Activated CD4-positive, alpha-beta T cell treated with anti-CD3 and anti-CD28 coated beads, Interleukin-2, amount 10 ng/mL, durations not matched to agents 7 days and 5 days (primary cell): ENCODE data around the gene ALPK1. TPM values are rescaled to one million over a fixed set of nuclear protein-coding genes. Genes with fewer than 3 reads are reported as not detected.
"Not testable (repeated sequence)": the region's sequence is repeated elsewhere in the genome, so short reads cannot be mapped to it uniquely, and the experiment has no call there.

ENCODE experiments used
- CTCF ChIA-PET: fragments of 350-600 bp; sonication (Branson Sonifier 250); formaldehyde crosslinking; loops from one replicate; lab custom pipeline; 2021; ENCODE audit warnings: antibody characterized with exemption; lab: Charles Lee
- POLR2A ChIA-PET: fragments of 350-600 bp; sonication (Branson Sonifier 250); formaldehyde crosslinking; loops from one replicate; lab custom pipeline; 2021; ENCODE audit warnings: antibody characterized with exemption; lab: Charles Lee
- DNase-seq: peaks from one replicate; pipeline ENCODE4 v3.0.0-alpha.2; 2020
- H3K27ac Mint-ChIP-seq: one replicate; pipeline ENCODE4 v1.8.0; 2021; ENCODE audit warnings: mild to moderate bottlenecking, moderate library complexity, mixed read lengths
- H3K27me3 Mint-ChIP-seq: one replicate; pipeline ENCODE4 v1.8.0; 2021; ENCODE audit warnings: mixed read lengths
- H3K36me3 Mint-ChIP-seq: one replicate; pipeline ENCODE4 v1.8.0; 2021; ENCODE audit warnings: low read depth, mixed read lengths
- H3K4me1 Mint-ChIP-seq: one replicate; pipeline ENCODE4 v1.8.0; 2021; ENCODE audit warnings: mixed read lengths
- H3K4me3 Mint-ChIP-seq: one replicate; pipeline ENCODE4 v1.8.0; 2021; ENCODE audit warnings: mild to moderate bottlenecking, moderate library complexity, mixed read lengths
- H3K9me3 Mint-ChIP-seq: one replicate; pipeline ENCODE4 v1.8.0; 2021; ENCODE audit warnings: mixed read lengths
- total RNA-seq, 2 experiments: library from RNA; stranded (reverse); gene quantifications; one replicate each; pipeline ENCODE4 v1.2.3, GENCODE V29; 2021

The ALPK1 gene
- total RNA-seq, 2 experiments from 2014 or later, result 17.3 to 18.3 TPM

DNA sequence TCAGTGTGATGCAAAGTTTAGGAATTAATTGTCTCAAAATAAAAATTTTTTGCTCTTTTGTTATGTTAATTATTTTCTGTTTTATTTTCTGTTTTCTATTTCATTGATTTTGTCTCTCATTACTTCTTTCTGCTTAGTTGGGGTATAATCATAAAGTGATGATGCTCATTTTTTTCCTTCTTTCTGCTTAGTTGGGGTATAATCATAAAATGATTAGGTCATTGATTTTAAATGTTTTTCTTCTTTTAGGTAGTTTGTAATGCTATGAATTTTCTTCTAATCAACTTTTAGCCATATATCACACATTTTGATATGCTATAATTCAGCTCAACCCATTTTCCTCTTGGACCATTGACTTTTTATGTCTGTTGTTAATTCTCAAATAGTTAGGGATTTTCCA lies 175.1 kb downstream of the ALPK1 start:
- no peaks in the 10 kb centered on the region for H3K9me3 Mint-ChIP-seq
- DNase-seq, result no peak

DNA sequence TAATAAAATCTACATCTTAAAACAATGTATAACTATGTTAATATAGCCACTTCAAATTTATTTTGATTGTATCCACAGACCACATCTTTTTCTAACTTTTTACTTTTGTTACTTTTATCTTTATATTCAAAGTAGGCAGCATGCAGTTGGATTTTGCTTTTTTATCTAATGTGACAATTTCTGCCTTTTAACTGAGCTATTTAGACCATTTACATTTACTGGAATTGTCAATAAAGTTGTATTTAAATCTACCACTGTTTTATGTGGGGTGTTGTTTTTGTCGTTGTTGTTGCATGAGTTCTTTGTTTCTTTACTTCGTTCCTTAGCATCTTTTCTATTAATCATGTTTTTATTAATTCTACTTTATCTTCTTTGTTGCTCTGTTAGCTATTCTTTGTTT lies 176.8 kb downstream of the ALPK1 start:
- no peaks in the 10 kb centered on the region for H3K36me3 Mint-ChIP-seq
- no peak for DNase-seq
- POLR2A ChIA-PET, result no interaction called here
- H3K27me3 Mint-ChIP-seq, result peaks cover 18% of the 10 kb centered on the region
- no peaks in the 10 kb centered on the region for H3K4me1 Mint-ChIP-seq
- H3K9me3 Mint-ChIP-seq, result no peaks in the 10 kb centered on the region
- CTCF ChIA-PET, result no interaction called here
- H3K27ac Mint-ChIP-seq, result no peak overlapping the region
- H3K4me3 Mint-ChIP-seq, result no peak overlapping the region

More for the DNA sequence above, 175.1 kb downstream of the ALPK1 start:
- Mint-ChIP-seq H3K4me3 (no peak overlapping the region), H3K36me3 (no peaks in the 10 kb centered on the region), H3K27ac (no peak overlapping the region), H3K27me3 (peaks cover 18% of the 10 kb centered on the region), H3K4me1 (no peaks in the 10 kb centered on the region)
- CTCF ChIA-PET, result no interaction called here
- POLR2A ChIA-PET, result no interaction called here

GRCh38 chr4:112485930-112486329 lies 188.8 kb downstream of the ALPK1 start:
- Mint-ChIP-seq H3K9me3 (peaks cover 16% of the 10 kb centered on the region), H3K36me3 (no peaks in the 10 kb centered on the region), H3K4me1 (no peaks in the 10 kb centered on the region), H3K27me3 (peaks cover 2% of the 10 kb centered on the region), H3K4me3 (no peak overlapping the region), H3K27ac (no peak overlapping the region)
- DNase-seq, result no peak
- ChIA-PET POLR2A (no interaction called here), CTCF (interaction anchor here (0.8 kb wide), 1 partner anchor 12 kb away, joined by 3 read pairs; no protein-coding TSS in a partner anchor)

- H3K9me3 Mint-ChIP-seq, result peaks cover 14% of the 10 kb centered on the region
- H3K27me3 Mint-ChIP-seq, DNase-seq, H3K4me3 Mint-ChIP-seq, H3K36me3 Mint-ChIP-seq, H3K27ac Mint-ChIP-seq, CTCF ChIA-PET, H3K4me1 Mint-ChIP-seq, POLR2A ChIA-PET: not testable (repeated sequence)
Measured at GRCh38 chr4:112490808-112491207, 193.6 kb downstream of the ALPK1 start.

Other genes with a start within 250 kb of the ALPK1 start
- gene FAM241A, start 151.9 kb upstream of the ALPK1 start, total RNA-seq, result 1 to 10 TPM; 1.2 to 1.5 TPM
- 10 to 100 TPM in 1 of 2 experiments, 1 to 10 TPM in 1; 10.0 to 10.5 TPM for gene AP1AR, start 65.6 kb upstream of the ALPK1 start, total RNA-seq
- gene TIFA, start 11.5 kb upstream of the ALPK1 start, total RNA-seq, result 10 to 100 TPM; 27.0 to 29.4 TPM
- not detected for gene NEUROG2, start 218.8 kb downstream of the ALPK1 start, total RNA-seq